Lung (tissue), 12 donors: ENCODE measurements around the gene ADCY3. TPM values are rescaled to one million over a fixed set of nuclear protein-coding genes. Genes with fewer than 3 reads are reported as not detected.

ENCODE experiments used
- ATAC-seq: fragments of 200-7000 bp; cut with Tn5 transposase; one replicate; pipeline ENCODE4 v1.9.1; 2020; ENCODE audit warnings: moderate number of reproducible peaks; ENCODE audit not compliant: insufficient read depth, low FRiP score
- DNase-seq, 3 donors: peaks; one replicate each; pipeline ENCODE4 v3.0.0-alpha.2; 2013 to 2017
- H3K27ac ChIP-seq, 2 donors: one replicate each; pipeline ENCODE4 v1.5.1; 2013; ENCODE audit warnings: mild to moderate bottlenecking in 2 of 2, moderate library complexity in 2 of 2, control low read depth in 1 of 2, inconsistent platforms in 1 of 2, low read depth in 1 of 2, low read length in 1 of 2
- H3K27me3 ChIP-seq, 3 donors: one replicate each; pipeline ENCODE4 v1.5.1; 2013; ENCODE audit warnings: low read length in 2 of 3; ENCODE audit not compliant: control insufficient read depth in 3 of 3, insufficient read depth in 3 of 3
- H3K36me3 ChIP-seq, 4 donors: one replicate each; pipeline ENCODE4 v1.5.1; 2013; ENCODE audit warnings: low read length in 4 of 4, mild to moderate bottlenecking in 1 of 4, moderate library complexity in 1 of 4; ENCODE audit not compliant: control insufficient read depth in 4 of 4, insufficient read depth in 4 of 4
- H3K4me1 ChIP-seq, 5 donors: one replicate each; pipeline ENCODE4 v1.5.1; 2013; ENCODE audit warnings: low read length in 5 of 5, mild to moderate bottlenecking in 2 of 5, moderate library complexity in 1 of 5; ENCODE audit not compliant: control insufficient read depth in 5 of 5, insufficient read depth in 5 of 5
- H3K4me3 ChIP-seq: one replicate; pipeline ENCODE4 v1.5.1; 2013; ENCODE audit warnings: mild to moderate bottlenecking, control low read depth, moderate library complexity
- H3K9ac ChIP-seq, 2 donors: one replicate each; pipeline ENCODE4 v1.5.1; 2013; ENCODE audit warnings: low read length in 2 of 2, control low read depth in 1 of 2; ENCODE audit not compliant: insufficient read depth in 1 of 2
- H3K9me3 ChIP-seq, 4 donors: one replicate each; pipeline ENCODE4 v1.5.1; 2013; ENCODE audit warnings: low read length in 3 of 4, mild to moderate bottlenecking in 1 of 4, moderate library complexity in 1 of 4; ENCODE audit not compliant: control insufficient read depth in 4 of 4, insufficient read depth in 3 of 4
- CTCF ChIP-seq: IDR thresholded peaks from 2 replicates; pipeline ENCODE4 v1.5.1; 2012; ENCODE audit warnings: mild to moderate bottlenecking; ENCODE audit errors: control extremely low read depth, extremely low read depth
- WGBS, 2 donors: extraction: QIAGEN DNeasy Blood & Tissue Kit; methylation state at CpG; one replicate each; pipeline ENCODE4 v1.1.7; 2013; 5-methylcytosine and 5-hydroxymethylcytosine counted together
- polyA plus RNA-seq, 2 donors: library from polyadenylated mRNA; stranded (reverse); fragments of 200-250 nt; gene quantifications; one replicate each; pipeline ENCODE4 v1.2.1, GENCODE V29; 2013
- total RNA-seq, 2 donors: library from RNA; depleted of rRNA in 1 of 2; stranded (reverse); fragments of >200 nt in 1 of 2; gene quantifications; one replicate each; pipeline ENCODE4 v1.2.1, GENCODE V29; 2014 to 2021
- donor health status: control.
- donor health status: control.
- donor health status: Bipolar disorder and iron deficiency.
- donor health status: healthy.
- donor health status: DM: yes; HTN: yes; CAD: no.

The ADCY3 gene
- total and polyA plus RNA-seq, 4 donors = 27.9 to 74.8 (median 45.8) TPM

- H3K4me1 ChIP-seq = peaks cover 0 to 3% (median 0%) of the 10 kb centered on the region in 5 donors
- H3K9me3 ChIP-seq = no peaks in the 10 kb centered on the region
- H3K36me3 ChIP-seq = peaks cover 3 to 44% (median 22%) of the 10 kb centered on the region in 4 donors
- no peak for ATAC-seq
- no peak overlapping the region for H3K4me3 ChIP-seq
- no peak overlapping the region for H3K27ac ChIP-seq
- WGBS, 2 donors = 66 to 76% methylated on average over 4 of the region's 4 CpGs
- DNase-seq = no peak
- no peak for TF ChIP-seq CTCF
- no peaks in the 10 kb centered on the region for H3K27me3 ChIP-seq
- no peak overlapping the region for H3K9ac ChIP-seq
Observed at GRCh38 chr2:24816884-24817283, 103.2 kb downstream of the ADCY3 start.

GRCh38 chr2:24816404-24816803 lies 103.6 kb downstream of the ADCY3 start:
- no peaks in the 10 kb centered on the region for H3K27me3 ChIP-seq
- no peaks in the 10 kb centered on the region for H3K9me3 ChIP-seq
- no peak overlapping the region for H3K27ac ChIP-seq
- no peak for TF ChIP-seq CTCF
- H3K9ac ChIP-seq = no peak overlapping the region
- 93 to 94% methylated on average over 6 of the region's 6 CpGs for WGBS, 2 donors
- H3K4me3 ChIP-seq = no peak overlapping the region
- ATAC-seq = no peak
- peaks cover 3 to 42% (median 21%) of the 10 kb centered on the region in 4 donors for H3K36me3 ChIP-seq
- DNase-seq = no peak
- peaks cover 0 to 3% (median 0%) of the 10 kb centered on the region in 5 donors for H3K4me1 ChIP-seq

- Histone ChIP-seq H3K4me3 (no peak overlapping the region), H3K36me3 (peaks cover 3 to 29% (median 14%) of the 10 kb centered on the region in 4 donors), H3K4me1 (peaks cover 0 to 3% (median 0%) of the 10 kb centered on the region in 5 donors), H3K9ac (no peak overlapping the region), H3K9me3 (no peaks in the 10 kb centered on the region), H3K27ac (no peak overlapping the region), H3K27me3 (no peaks in the 10 kb centered on the region)
- WGBS, 2 donors = 94 to 95% methylated on average over 4 of the region's 4 CpGs
- ATAC-seq = no peak
- no peak for DNase-seq
- TF ChIP-seq CTCF = no peak
Observed at GRCh38 chr2:24815171-24815570, 104.9 kb downstream of the ADCY3 start.

GRCh38 chr2:24814516-24814915 lies 105.5 kb downstream of the ADCY3 start:
- DNase-seq (no peak), ATAC-seq (no peak)
- Histone ChIP-seq H3K36me3 (peaks cover 3 to 28% (median 11%) of the 10 kb centered on the region in 4 donors), H3K4me3 (no peak overlapping the region), H3K4me1 (peaks cover 0 to 3% (median 0%) of the 10 kb centered on the region in 5 donors), H3K9ac (no peak overlapping the region), H3K27me3 (no peaks in the 10 kb centered on the region), H3K9me3 (no peaks in the 10 kb centered on the region), H3K27ac (no peak overlapping the region)
- WGBS, 2 donors = 89 to 98% methylated on average over 4 of the region's 4 CpGs
- no peak for TF ChIP-seq CTCF
